ENCODE results near the gene PDLIM4.
A peak's percentile ranks its signal among the peaks of the same experiment; 100 is the strongest.

PDLIM4 gene

GRCh38 chr5:132267166-132267739 is 9.8 kb downstream of the PDLIM4 start:
- no peak for DNase-seq (ENCODE audit: low read depth)

- no peak for DNase-seq (ENCODE audit: low read depth)
Observed at GRCh38 chr5:132267931-132268768, 10.7 kb downstream of the PDLIM4 start.

- DNase-seq (ENCODE audit: low read depth): peak; percentile 54
Observed at GRCh38 chr5:132268769-132269551, 11.5 kb downstream of the PDLIM4 start.

- no peak for DNase-seq (ENCODE audit: low read depth)
Observed at GRCh38 chr5:132269635-132270334, 12.3 kb downstream of the PDLIM4 start.

- no peak for DNase-seq (ENCODE audit: low read depth)
Observed at GRCh38 chr5:132270335-132270665, 12.8 kb downstream of the PDLIM4 start.

GRCh38 chr5:132270706-132271105 is 13.2 kb downstream of the PDLIM4 start:
- no peak for DNase-seq (ENCODE audit: low read depth)

- no peak for DNase-seq (ENCODE audit: low read depth)
Observed at GRCh38 chr5:132271251-132272246, 14.1 kb downstream of the PDLIM4 start.

- peak; percentile 69 for DNase-seq (ENCODE audit: low read depth)
Observed at GRCh38 chr5:132272311-132273210, 15.1 kb downstream of the PDLIM4 start.

GRCh38 chr5:132273631-132274030 is 16.1 kb downstream of the PDLIM4 start:
- DNase-seq (ENCODE audit: low read depth): no peak

- no peak for DNase-seq (ENCODE audit: low read depth)
Observed at GRCh38 chr5:132274050-132274792, 16.7 kb downstream of the PDLIM4 start.

GRCh38 chr5:132275367-132276220 is 18.1 kb downstream of the PDLIM4 start:
- DNase-seq (ENCODE audit: low read depth): no peak

- DNase-seq (ENCODE audit: low read depth): no peak
Observed at GRCh38 chr5:132277256-132277655, 19.8 kb downstream of the PDLIM4 start.

- DNase-seq (ENCODE audit: low read depth): no peak
Observed at GRCh38 chr5:132277971-132278853, 20.7 kb downstream of the PDLIM4 start.

GRCh38 chr5:132279801-132280200 is 22.3 kb downstream of the PDLIM4 start:
- DNase-seq (ENCODE audit: low read depth): no peak

- DNase-seq (ENCODE audit: low read depth): no peak
Observed at GRCh38 chr5:132280371-132281240, 23.1 kb downstream of the PDLIM4 start.

GRCh38 chr5:132281856-132282614 is 24.5 kb downstream of the PDLIM4 start:
- DNase-seq (ENCODE audit: low read depth): no peak
